Daoy (cell line): ENCODE results near the gene TADA2A. TPM values are rescaled to one million over a fixed set of nuclear protein-coding genes. Genes with fewer than 3 reads are reported as not detected.

Experiments used
- DNase-seq: peaks from one replicate; pipeline ENCODE4 v3.0.0-alpha.2; 2015; ENCODE audit warnings: low read depth
- total RNA-seq: library from RNA; depleted of rRNA; stranded (reverse); fragments of >200 nt; shearing (Covaris generic); gene quantifications from 2 replicates; pipeline ENCODE4 v1.2.3, GENCODE V29; 2014

TADA2A gene
- total RNA-seq, 1 experiment from 2014 or later: 14.0 TPM

DNA sequence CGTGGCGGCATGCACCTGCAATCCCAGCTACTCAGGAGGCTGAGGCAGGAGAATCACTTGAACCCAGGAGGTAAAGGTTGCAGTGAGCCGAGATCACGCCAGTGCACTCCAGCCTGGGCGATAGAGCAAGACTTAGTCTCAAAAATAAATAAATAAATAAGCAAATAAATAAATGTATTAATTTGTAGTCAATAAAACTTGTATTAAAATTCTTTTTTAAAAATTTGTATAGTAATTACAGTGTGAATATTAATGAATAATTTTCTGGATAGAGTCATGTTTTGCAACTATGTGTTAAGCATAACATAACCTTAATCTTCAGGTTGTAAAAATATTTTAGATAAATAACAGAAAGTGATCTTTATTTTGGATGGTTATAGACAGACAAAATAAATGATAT, 55.8 kb downstream of the TADA2A start:
- no peak for DNase-seq

DNA sequence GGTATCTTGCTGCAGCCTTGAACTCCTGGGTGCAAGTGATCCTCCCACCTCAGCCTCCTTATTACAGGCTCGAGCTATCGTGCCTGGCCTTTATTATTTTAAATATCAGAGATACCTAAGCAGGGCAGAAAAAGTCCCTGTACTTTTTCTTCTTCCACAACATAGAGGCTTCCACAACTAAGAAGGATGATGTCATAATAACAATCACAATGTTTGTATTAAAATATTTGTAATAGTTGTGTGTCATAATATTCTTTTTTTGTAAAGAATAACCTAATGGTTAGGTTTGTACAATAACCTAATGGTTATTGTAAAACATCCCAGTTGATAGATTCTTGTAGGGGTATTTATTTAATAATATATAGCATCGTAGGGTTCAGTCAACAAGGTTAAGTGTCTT, 56.4 kb downstream of the TADA2A start:
- DNase-seq: no peak

DNA sequence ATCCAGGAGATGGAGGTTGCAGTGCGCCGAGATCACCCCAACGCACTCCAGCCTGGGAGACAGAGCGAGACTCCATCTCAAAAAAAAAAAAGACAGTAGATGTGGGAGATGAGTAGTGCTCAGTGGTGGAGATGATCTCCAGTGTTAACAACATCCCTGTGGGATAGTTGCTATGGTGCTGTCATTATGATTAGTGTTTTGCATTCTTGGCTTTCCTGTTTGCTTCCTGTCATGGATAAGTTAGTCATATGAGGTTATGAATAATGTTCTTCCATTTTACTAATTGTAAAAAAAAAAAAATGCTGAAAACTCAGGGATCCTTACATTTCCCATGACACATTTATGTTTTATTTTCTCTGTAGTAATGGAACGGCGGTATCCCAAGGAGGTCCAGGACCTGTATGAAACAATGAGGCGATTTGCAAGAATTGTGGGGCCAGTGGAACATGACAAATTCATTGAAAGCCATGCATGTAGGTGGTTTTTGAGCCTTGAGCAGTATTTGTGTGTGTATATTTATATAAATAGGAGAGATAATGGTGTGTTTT, 58.5 kb downstream of the TADA2A start:
- no peak for DNase-seq

DNA sequence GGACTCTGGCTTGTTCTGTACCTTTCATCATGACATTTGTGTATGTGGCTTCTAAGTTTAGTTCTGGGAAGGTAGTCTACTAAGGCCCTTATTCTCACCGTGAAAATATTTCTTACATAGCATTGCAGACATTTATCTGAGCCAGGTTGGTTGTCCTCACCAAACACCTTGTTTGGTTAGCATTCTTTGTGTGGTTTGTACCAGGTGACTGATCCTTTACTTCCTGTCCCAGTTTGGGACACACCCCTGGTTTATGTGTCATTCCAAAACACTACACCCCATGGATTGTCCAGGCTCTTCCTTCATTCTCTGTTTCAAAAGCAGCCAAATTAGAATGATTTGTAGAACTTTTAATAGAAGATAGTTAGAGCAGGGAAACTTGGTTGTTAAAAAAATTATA, 59.8 kb downstream of the TADA2A start:
- no peak for DNase-seq

DNA sequence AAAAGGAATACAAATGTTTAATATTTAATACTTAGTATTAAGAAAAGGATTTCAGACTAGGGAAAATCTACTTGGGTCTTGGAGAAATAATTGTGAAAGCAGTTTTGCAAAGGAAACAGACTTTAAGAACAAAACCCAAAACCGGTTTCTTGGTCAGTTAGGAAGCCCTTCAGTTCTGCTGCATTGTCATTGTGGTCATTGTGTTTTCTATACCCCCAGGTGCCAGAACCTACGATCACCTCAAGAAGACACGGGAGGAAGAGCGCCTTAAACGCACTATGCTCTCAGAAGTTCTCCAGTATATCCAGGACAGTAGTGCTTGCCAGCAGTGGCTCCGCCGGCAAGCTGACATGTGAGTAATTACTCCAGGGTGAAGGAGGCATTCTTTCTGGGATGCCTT, 63.5 kb downstream of the TADA2A start:
- DNase-seq: no peak

DNA sequence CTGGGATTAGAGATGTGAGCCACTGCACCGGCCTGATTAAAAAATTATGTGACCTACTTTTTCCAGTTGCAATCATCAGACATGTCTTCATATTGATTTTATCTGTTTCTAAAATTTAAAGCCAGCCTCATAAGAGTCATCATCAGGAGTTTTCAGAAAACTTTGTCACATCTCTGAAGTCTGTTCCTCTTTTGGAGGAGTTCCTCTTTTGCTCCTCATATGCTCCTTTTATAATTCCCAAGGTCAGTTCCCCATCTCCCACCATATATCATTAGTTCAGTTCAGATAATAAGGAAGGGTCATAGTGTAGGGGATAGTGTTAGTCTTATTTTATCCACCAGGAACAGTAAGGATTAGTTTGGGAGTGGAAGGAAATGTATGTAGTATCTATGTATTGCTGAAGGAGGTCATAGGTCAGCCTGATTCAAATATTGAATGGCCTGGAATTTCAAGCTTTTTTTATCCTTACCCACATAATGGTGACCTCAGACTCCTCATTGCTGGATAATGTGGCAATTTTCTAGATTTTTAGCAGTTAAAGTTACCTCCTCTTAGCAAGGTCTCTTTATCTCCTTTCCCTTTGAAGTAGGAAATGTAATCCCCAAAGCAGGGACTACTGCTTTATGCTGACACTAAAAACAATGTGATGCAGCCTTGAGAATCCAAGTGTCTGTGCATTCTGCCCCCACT, 69.2 kb downstream of the TADA2A start:
- no peak for DNase-seq

DNA sequence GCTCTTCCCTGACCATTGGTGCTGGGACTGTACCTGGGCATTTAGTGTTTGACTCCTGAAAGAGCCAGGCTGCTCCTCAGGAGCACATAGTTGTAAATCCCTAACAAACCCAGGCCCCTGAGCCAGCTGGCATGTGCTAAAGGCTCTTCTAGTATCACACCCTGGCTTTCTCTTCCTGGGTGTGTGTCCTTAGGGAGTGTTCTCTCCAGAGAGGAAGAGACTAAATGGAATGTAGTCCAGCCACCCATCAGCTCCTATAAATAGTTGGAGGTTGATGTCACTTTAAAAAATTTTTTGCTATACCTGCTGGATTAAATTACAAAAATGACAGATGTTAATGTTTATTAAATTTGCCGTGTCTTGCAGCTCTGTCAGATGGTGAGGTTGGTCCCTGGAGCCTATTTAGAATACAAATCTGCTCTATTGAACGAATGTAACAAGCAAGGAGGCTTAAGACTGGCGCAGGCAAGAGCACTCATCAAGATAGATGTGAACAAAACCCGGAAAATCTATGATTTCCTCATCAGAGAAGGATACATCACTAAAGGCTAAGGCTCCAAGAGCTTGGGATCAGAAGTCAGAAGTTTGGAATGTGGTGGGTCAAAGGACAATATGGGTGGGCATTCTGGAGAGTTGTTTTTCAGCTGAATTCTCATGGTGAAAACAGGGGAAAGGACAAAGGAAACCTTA, 69.9 kb downstream of the TADA2A start:
- no peak for DNase-seq

DNA sequence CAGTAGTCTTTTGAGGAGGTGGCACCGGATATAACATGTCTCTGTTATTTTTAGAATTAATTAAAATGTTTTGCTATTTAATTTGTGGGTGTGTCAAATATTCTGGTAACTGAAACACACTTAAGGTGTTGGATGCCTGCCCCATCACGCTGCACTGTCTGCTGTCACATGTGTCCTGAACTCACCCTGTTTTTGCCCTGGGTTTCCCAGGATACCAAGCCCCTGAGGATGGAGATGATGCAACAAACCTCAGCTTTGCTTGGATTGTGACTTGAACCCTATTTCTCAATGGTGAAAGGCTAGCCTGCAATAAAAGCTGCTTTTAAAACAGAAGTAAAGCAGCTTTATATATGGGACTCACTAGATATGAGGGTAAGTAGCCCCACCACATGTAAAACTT, 71.5 kb downstream of the TADA2A start:
- DNase-seq: no peak

DNA sequence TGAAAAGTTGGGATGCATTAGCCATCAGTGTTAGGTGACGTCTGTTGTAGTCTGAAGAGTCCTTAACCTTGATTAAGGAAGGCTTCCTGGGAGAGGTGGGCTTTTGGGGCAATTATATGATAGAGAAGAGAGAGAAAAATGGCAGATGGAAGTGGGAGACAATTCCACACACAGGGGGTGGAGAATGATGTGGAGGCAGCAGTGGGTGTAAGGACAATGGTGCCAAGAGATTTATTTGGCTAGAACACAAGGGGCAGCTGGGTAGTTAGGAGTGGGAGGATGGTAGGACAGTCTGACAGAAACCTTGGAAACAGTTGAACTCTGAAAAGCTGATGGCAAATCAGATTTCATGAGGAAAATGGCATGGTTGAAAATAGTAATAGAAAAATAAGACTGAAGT, 72.3 kb downstream of the TADA2A start:
- DNase-seq: no peak

DNA sequence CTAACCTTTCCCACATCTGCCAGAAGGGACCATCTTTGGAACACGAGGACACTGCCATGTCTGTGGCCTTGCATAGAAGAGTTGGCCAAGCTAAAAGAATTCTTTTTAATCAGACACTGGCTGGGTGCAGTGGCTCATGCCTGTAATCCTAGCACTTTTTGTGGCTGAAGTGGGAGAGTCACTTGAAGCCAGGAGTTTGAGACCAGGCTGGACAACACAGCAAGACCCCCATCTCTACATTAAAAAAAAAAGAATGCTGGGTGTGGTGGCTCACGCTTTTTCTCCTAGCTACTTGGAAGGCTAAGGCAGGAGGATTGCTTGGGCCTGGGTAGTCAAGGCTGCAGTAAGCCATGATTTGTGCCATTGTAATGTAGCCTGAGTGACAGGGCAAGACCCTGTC, 73.7 kb downstream of the TADA2A start:
- no peak for DNase-seq

DNA sequence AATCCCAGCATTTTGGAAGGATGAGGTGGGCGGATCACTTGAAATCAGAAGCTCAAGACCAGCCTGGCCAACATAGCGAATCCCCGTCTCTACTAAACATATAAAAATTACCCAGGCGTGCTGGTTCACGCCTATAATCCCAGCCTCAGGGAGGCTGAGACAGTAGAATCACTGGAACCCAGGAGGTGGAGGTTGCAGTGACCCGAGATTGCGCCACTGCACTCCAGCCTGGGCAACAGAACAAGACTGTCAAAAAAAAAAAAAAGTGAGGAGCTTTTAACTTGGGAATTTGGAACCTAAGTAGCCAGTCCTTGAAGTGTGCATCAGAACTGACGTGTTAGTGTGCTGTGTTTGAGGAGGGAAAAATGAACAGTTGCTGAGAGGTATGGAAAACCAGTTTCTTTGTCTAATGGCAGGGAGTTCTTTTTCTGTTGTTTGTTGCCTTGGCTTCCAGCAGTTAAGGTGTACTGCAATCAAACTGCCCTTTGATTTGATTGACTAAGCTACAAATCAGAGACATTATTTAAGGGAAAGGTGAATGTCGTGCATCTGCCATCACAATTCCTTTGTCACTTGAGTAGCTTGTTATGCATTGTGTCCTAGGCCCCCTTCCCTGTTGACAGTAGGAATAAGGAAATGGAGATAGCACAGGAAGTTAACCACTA, 74.4 kb downstream of the TADA2A start:
- no peak for DNase-seq

DNA sequence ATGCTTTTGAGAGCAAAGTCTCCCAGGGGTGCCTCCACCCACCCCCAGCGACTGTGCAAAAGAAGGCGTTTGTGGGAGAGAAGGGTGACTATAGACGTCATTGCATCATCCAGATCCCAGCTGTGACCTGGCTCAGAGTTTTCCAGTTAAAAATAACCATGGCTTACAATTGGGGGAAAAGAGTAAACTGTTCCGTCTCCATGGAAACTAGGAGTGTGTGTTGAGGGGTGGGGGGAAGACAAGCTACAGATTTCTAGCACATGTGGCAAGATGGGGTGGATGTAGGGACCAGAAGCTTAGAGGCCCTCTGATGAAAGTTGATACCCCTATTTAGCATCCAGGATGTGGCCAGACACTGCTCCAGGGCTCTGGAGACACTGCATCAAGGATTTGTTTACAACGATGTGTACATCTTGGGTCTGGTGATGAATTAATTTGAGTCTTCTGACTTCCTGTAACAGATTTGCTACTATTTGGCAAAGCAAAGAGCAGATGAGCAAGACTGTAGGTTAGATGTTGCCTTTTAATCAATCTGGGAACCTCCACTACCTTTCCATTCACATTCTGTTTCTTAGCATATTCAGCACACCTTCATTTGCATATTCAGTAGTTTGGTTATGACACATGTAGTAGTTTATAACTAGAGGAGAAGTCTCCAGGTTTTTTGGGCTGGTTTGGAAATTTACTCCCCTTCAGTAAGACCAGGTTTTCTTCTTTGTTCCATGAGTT, 76.8 kb downstream of the TADA2A start:
- DNase-seq: no peak

DNA sequence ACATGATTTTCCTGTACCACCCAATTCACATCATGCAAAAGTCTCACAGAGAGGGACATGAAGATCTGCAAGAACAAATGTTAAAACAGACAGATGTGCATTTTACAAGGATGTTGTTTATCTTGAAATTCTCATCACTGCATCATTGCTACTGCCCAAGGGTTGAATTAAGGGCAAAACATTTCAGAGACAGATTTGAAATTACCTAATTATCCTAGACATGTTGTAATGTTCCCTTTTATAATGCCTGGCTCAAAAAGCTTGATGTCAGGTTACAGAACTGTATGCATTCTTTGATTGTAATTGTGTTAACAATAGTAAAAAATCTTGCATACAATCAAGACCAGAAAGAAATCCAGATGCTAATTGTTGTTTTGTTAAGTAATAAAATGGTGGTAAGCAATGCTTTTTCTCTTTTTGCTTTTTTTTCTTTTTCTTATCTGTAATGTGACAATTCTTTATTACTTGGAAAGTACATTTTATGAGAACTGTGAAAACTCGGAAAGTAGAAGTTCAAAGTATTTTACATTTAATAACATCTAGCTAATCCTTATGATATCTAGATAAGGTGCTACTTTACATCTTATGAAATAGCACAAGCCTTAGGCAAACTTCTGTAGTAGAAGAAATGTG, 79.4 kb downstream of the TADA2A start:
- no peak for DNase-seq

DNA sequence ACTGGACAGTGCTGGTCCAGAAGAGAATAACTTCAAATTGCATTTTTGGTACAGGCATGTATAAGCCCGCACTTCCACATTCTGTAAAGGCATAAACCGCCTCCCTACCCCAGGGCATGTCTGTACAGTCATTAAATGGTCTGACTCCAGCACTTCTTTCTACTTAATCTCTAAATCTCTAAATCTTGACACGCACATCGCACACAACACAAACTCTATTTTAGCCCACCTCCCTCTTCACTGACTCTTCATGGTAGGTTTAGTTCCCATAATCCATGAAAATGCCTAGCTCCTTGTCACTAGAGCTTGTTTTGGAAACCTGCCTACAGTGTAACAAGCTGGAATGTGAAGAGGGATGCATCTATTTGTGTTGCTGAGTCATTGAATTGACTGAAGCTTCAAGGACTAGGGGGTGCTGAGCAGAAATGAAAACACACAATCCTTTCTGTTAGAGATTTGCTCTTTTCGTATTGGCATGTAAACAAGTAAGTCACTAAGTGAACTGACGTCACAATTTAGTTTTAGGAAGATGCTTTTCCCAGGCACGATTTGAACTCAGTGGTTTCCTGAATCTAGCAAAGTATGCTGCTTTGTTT, 81.4 kb downstream of the TADA2A start:
- peak; percentile 83 for DNase-seq

DNA sequence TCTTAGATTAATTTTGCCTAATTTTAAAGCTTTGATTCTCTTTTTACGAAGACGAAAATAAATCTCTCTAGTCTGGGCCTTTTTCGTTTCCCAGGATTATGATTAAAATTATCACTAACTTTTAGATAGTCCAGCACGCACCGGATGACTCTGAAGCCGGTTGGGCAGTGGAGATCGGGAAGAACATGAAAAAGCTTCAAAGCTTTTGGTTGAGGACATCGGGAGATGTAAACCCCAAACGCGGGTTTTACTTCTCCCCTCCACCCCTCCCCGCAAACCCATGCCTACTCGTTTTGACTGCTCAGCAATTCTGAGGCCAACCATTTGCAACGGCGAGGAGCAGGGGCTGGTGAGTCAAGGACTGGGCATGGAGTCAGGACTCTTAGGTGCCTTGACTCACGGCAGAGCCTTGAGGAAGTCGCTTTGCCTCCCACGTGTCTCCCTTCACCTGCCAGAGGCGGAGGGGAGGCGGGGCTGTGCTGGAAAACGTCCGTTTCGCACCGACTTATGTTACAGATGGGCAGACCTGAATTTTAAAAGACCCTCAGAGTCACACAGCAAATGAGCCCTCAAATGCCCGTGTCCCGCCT, 82.0 kb downstream of the TADA2A start:
- DNase-seq: peak; percentile 95

DNA sequence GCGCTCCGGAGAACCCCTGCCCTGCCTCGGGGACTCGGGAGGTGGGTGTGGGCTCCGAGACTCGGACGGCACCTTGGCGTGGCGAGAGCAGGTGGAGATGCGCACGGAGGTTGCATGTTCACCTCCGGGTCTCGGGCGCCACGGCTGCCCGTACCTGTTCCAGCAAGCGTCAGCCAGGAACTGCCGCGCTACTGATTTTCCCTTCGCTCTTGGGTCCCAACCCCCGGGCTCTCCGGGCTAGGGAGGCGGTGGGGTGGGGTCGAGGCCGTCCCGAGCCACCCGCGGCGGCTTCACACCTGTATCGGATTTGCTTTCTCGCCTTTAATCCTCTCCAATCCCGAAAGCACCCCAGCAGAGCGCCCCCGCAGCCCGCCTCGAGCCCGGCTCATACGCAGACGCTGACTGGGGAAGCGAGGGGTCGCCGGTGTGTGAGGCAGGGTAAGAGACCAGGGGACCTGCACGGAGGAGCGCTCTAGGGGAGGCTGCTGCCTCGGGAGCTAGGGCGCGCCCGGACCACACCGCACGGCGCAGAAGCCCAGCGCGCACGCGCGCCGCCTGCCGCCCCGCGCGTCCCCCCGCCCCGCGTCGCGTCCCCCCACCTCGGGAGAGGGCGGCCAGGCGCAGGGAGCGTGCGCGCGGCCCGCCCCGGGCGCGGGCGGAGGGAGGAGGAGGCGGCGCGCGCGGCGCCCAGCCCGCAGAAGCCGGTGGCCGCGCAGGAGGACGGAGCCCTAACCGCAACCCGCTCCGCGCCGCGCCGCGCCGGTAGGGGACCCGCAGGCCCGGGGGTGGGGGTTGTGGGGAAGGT, 82.7 kb downstream of the TADA2A start, which contains the start of gene DUSP14:
Gene DUSP14, plus strand, starts transcription at position 695 of the 805 bp plus-strand sequence. CDS start 22,382 bp downstream, outside the sequence.
- peak; percentile 90 for DNase-seq

DNA sequence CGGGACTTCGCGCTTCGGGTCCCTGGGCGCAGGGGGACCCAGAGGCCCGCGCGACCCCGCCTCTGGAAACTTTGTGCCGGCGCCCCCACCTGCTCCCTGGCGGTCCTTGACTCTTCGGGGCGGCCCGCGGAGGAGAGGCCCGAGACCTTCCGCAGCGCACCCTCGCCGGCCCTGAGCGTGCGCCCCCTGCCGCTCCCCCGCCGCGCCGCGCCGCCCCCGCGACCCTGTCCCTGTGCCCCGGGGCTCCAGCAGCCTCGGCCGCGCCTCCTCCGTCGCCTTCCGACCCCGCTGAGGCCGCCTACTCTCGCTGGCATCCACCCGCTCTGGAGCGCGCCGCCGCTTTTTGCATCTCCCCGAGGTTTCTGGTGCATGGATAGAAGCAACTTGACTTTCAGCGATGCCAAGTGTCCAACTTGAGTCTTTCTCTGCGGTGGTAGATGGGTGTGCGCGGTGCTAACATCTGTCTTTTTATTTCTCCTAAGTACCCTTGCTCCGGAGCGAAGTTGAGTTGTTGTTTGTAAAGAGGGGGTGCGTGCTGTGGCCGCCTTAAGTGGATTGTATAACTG, 83.4 kb downstream of the TADA2A start:
- peak; percentile 74 for DNase-seq

DNA sequence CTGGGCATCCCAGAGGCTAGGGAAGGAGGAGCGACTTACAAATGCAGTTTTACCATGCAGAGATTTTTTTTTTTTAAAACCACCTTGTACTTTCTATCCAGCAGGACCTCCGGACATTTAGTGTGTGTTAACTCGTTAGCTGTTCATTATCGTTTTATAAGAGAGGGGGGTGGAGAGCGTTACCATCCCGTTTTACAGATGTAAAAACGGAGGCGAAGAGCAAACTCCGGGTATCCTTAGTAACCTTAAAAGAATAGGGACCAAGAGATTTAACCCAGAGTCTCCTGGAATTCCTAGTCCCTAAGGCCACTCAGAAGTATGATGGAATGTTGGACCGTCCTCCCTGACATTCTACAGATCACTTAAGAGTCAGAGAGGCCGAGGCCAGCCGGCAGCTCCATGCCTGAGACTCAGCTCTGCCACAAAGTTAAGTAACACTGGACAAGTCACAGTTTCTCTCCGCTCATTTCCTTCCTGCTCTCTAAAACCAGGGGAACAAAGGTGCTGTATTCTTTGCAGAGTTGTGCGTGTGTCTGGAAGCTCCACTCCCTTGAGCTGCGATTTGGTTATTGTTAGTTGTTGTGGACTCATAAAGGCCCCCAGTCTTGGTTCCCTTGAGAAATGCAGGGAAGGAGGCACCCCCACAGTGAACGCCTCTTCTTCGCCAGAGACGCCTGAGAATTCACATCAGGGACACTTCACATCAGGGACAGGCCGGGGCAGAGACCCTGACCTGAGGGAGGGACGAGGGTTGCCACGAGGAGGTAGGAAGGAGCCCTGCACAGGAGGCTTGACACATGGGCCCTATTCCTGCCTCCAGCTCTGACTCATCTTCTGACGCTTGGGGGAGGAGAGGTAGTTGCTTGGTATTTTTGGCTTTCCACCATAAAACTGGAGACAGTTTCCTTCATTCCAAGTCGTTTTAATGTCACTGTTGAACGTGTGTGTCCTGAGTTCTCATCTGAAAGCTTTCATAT, 84.2 kb downstream of the TADA2A start:
- peak; percentile 82 for DNase-seq
